CD1c-positive myeloid dendritic cell (primary cell): ENCODE results near the gene IFT88.
"Not testable (repeated sequence)": the region's sequence is repeated elsewhere in the genome, so short reads cannot be mapped to it uniquely, and the experiment has no call there.

ENCODE experiments used
- DNase-seq: peaks from one replicate; pipeline ENCODE4 v3.0.0-alpha.2; 2016; ENCODE audit errors: extremely low spot score

IFT88 gene

GRCh38 chr13:20636079-20636478, 69.1 kb downstream of the IFT88 start:
- no peak for DNase-seq

GRCh38 chr13:20637811-20638210, 70.9 kb downstream of the IFT88 start:
- DNase-seq, result no peak

DNA sequence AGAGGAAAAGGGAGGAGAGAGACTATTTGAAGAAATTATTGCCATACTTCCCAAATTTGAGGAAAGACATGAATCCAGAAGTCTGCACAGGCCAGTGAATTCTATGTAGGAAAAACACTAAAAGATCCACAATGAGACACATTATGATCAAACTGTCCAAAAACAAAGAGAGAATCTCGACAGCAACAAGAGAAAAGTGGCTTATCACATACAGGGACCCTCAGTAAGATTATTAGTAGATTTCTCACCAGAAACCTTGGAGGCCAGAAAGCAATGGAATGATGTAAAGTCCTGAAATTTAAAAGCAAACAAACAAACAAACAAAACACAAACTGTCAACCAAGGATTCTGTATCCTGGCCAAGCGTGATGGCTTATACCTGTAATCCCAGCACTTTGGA, 80.8 kb downstream of the IFT88 start:
- no peak for DNase-seq

DNA sequence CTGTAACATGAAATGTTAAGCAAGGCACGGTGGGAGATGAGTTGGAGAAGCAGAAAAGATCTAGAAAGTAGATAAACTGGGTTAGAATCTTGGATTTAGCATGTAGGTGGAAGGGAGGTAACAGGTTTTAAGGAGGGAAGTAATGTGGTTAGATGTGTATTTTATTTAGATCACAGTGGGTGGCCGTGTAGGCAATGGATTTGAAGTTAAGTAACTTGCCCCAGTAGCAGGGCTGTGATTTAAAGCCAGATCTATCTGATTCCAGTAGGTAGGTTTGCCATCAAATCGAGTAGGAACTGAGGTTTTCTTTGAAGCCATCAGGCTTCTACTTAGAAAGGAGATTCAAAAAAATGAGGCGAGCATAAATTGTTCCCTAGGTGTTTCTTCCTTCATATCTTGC, 86.0 kb downstream of the IFT88 start:
- DNase-seq, result no peak

GRCh38 chr13:20654156-20654555, 87.2 kb downstream of the IFT88 start:
- DNase-seq, result no peak

DNA sequence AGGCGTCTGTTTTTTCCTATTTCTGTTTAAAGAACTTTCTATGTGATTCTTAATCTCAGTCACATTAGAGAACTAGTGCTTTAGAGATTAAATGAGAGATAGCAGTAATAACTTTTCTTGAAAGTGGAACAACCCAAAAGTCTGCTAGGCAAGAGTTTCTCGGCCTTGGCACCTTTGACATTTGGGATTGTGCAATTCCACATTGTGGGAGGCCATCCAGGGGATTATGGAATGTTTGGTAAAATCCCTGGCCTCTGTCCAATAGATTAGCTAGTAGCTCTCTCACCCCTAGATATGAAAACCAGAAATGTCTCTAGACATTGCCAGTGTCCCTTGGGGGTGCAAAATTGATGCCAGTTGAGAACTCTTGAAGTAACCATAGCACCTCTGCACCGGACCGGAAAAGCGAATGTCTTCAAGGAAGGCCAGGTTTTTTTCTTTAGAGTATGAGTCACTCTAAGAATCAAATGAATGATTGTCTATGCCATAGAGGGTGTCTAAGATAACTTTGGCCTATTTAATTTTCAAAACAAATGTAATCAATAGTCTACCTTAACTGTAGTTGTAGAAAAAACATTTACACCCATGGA, 91.6 kb downstream of the IFT88 start:
- DNase-seq, result no peak

DNA sequence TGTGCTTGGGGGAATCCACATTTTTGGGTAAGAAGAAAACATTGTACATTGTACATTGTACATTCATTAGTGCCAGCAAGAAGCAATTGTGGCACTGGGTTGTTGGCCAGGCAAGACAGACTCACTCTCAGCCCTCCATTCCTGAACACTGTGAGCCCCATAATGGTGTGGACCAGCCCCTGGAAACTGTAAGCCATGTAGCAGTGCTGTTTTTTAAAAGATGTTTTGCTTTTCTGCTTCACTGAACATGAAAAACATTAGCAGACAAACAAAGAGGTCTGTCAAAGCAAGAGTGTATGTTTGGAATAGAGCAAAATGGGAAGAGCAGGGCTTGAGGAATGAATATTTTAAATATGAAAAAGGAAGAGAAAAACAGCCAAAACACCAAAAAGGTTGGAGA, 97.4 kb downstream of the IFT88 start:
- DNase-seq, result no peak

GRCh38 chr13:20666948-20667347, 100.0 kb downstream of the IFT88 start:
- DNase-seq, result no peak

- DNase-seq, result no peak
Measured at GRCh38 chr13:20667857-20668437, 101.0 kb downstream of the IFT88 start.

DNA sequence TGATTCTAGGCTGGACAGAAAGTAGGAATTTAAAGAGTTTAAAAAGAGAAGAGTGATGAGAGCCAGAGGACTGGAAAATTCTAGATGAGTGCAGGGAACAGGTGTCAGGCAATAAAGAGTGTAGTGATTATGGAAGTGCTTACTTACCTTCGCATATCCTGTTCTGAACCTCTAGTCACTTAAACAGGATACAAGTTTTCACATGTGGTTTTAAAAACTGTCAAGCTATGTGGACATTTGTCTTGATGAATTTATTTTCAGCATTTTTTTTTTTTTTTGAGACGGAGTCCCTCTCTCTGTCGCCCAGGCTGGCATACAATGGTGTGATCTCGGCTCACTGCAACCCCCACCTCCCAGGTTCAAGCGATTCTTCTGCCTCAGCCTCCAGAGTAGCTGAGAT, 102.2 kb downstream of the IFT88 start:
- DNase-seq, result no peak

DNA sequence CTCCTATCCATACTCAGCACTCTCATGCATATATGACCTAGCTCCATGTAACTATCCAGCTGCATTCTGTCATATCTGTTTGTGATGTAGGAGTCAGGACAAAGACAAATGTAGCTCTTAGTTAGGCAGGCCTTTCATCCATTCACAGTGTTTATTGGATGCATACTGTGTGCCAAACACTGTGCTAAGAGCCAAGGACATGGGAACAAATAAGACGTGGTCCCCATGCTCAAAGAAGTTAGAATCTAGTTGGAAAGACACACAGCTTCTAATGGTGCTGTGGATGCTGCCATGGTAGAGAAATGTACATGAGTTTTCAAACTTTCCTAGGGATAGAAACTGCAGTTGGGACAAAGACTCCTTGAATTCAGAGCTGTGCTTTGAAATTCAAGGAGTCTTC, 104.8 kb downstream of the IFT88 start:
- no peak for DNase-seq

- DNase-seq, result no peak
Measured at GRCh38 chr13:20672772-20673171, 105.8 kb downstream of the IFT88 start.

- no peak for DNase-seq
Measured at GRCh38 chr13:20673715-20674114, 106.8 kb downstream of the IFT88 start.

DNA sequence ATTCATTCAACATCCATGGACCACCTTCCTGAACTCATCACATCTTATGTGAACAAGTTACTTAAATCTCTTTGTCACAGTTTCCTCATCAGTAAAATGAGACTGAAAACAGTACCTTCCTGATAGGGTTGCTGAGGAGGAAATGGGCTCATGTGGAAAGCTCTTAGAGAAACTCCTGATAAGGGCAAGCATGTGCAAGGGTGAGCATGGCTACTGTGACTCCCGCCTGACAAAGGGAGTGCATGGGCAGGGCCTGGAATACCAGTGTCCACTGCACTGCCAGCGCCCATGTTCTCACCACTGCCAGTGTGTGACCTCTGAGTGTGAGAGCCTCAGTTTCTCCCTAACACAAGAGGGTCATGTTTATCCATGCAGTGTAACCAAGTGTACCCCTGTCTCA, 109.3 kb downstream of the IFT88 start:
- no peak for DNase-seq

GRCh38 chr13:20678606-20679005, 111.6 kb downstream of the IFT88 start:
- not testable (repeated sequence) for DNase-seq

DNA sequence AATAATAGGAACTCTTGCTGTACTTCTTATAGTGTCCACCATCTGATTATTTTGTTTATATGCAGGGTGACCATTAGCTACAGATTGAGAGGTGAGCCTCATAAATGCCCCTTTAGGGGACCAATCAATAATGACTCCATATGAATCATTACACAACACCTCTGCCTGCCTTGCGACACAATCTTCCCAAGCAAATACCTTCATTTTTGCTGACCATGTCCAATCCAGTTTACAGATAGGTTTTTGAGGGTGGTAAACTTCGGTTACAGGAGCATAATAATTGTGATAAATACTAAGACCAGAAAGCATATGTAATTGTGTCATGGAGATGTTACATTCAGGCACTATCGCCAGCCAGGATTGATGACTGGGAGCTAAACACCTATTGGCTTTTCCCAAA, 112.9 kb downstream of the IFT88 start:
- no peak for DNase-seq

DNA sequence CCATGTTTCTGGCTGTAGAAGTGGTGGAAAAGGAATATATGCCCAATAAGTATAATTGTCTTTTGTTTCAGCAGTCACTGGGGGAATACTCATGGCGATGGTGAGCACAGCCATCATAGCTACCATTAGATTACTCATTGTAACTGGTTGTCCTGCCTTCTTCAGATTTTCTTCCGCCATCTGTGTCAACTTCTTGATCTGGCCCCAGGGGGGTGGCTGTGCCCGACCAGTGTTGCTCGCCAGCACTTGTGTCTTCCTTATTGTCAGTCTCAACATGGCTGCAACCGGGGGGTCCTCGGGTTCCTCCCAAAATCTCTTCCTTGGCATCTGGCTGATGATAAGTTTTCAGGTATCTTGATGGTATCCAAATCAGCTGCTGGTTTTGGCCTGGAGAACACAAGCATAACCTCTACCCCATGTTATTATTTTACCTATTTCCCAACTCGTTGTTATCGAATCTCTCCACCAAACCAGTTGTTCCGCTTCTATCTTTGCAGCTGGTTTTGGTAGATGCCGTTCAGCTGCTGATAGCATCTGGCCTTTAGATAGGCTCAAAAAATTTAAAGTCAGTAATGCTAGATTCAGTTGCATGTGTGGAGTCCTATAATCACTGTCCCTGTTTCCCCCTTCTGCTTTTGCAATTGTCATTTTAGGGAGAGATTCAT, 113.6 kb downstream of the IFT88 start:
- DNase-seq, result no peak

- not testable (repeated sequence) for DNase-seq
Measured at GRCh38 chr13:20681481-20681880, 114.5 kb downstream of the IFT88 start.

- no peak for DNase-seq
Measured at GRCh38 chr13:20682061-20682460, 115.1 kb downstream of the IFT88 start.

GRCh38 chr13:20684041-20684440, 117.1 kb downstream of the IFT88 start:
- DNase-seq, result no peak

- DNase-seq, result peak; percentile 8
Measured at GRCh38 chr13:20684546-20684945, 117.6 kb downstream of the IFT88 start.

DNA sequence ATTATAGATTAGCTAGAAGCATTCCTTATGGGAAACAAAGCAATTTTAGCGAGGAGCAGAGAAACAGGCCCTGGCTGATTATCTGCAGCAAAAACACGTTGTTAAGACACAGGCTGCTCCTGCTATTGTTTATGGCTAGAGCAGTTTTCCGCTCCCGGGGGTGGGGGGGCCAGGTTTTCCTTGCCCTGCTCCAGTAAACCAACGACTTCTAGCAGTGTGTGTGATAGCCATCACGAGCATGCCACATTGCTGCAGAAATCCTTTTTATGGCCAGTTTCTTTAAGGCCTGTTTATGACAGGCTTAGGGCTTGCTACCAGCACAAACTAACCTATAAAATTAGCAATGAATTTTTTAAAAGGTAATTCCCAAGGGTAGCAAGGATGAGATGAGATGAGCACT, 118.1 kb downstream of the IFT88 start:
- no peak for DNase-seq

DNA sequence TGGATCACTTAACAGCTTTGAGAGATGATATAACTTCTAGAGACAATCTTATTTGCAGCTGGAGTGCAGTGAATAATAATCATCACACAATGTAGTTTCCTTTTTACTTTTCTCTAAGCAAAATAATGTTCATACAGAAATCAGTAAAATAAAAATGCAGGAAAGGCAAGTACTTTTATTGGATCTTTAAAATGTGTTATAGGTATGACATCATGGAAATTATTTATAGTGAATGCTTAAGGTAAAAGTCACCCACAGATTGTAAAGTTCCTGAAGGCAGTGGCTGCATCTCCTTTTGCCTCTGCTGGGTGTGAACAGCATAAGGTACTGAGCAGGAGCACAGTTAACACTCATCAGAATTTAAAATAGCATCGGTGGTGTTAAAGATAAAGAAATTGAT, 119.2 kb downstream of the IFT88 start:
- no peak for DNase-seq
